AG04450 (cell line): ENCODE measurements around the gene TMEM59L. TPM values are rescaled to one million over a fixed set of nuclear protein-coding genes. Genes with fewer than 3 reads are reported as not detected.

Source experiments
- CTCF ChIA-PET: fragments of 300-600, 350-600 bp; formaldehyde crosslinking; extraction: SDS; loops from one replicate; lab custom pipeline; 2022; ENCODE audit warnings: antibody characterized with exemption, inconsistent platforms; lab: Charles Lee
- POLR2A ChIA-PET: fragments of 350-600 bp; formaldehyde crosslinking; extraction: SDS; loops from one replicate; lab custom pipeline; 2021; ENCODE audit warnings: antibody characterized with exemption, inconsistent platforms; lab: Yijun Ruan, JAX
- DNase-seq: peaks from one replicate; pipeline ENCODE4 v3.0.0-alpha.2; 2011; ENCODE audit warnings: low read depth, low spot score
- H3K27ac ChIP-seq: one replicate; pipeline ENCODE4 v1.5.1; 2012; ENCODE audit warnings: low read depth, low read length, control low read depth
- H3K27me3 ChIP-seq: one replicate; pipeline ENCODE4 v1.6.0; 2012; ENCODE audit warnings: low read length; ENCODE audit not compliant: control insufficient read depth, insufficient read depth
- H3K4me3 ChIP-seq: 2 replicates; pipeline ENCODE4 v1.5.1; 2011; ENCODE audit warnings: mild to moderate bottlenecking, low read depth, low read length, control low read depth
- H3K9me3 ChIP-seq: 2 replicates; pipeline ENCODE4 v1.5.1; 2012; ENCODE audit warnings: low read length; ENCODE audit not compliant: control insufficient read depth, insufficient read depth
- polyA plus RNA-seq: library from polyadenylated mRNA; depleted of rRNA; stranded (reverse); fragments of >200 nt; gene quantifications from 2 replicates; pipeline ENCODE4 v1.2.3, GENCODE V29; 2011
- TF ChIP-seq, protein P1 (sequence below): IDR thresholded peaks from 2 replicates; pipeline ENCODE4 v1.5.1; 2011; ENCODE audit warnings: low read depth, low read length, control low read depth, inconsistent platforms

TMEM59L gene
- polyA plus RNA-seq, 1 experiment = 0.81 TPM

GRCh38 chr19:18634612-18635297 lies 22.1 kb downstream of the TMEM59L start:
- POLR2A ChIA-PET = interaction anchor here (0.5 to 0.6 kb wide), 2 partner anchors 167 to 355 kb away, joined by 5 to 7 read pairs; no protein-coding TSS in a partner anchor
- no peak for DNase-seq
- H3K27me3 ChIP-seq = peaks cover 2% of the 10 kb centered on the region
- CTCF ChIA-PET = interaction anchor here (1.3 kb wide), 1 partner anchor 212 kb away, joined by 4 read pairs; no protein-coding TSS in a partner anchor
- no peaks in the 10 kb centered on the region; the same call in 1 of the 2 replicates for H3K9me3 ChIP-seq
- no peak overlapping the region for H3K4me3 ChIP-seq
- H3K27ac ChIP-seq = no peak overlapping the region
- TF ChIP-seq, protein P1, sequence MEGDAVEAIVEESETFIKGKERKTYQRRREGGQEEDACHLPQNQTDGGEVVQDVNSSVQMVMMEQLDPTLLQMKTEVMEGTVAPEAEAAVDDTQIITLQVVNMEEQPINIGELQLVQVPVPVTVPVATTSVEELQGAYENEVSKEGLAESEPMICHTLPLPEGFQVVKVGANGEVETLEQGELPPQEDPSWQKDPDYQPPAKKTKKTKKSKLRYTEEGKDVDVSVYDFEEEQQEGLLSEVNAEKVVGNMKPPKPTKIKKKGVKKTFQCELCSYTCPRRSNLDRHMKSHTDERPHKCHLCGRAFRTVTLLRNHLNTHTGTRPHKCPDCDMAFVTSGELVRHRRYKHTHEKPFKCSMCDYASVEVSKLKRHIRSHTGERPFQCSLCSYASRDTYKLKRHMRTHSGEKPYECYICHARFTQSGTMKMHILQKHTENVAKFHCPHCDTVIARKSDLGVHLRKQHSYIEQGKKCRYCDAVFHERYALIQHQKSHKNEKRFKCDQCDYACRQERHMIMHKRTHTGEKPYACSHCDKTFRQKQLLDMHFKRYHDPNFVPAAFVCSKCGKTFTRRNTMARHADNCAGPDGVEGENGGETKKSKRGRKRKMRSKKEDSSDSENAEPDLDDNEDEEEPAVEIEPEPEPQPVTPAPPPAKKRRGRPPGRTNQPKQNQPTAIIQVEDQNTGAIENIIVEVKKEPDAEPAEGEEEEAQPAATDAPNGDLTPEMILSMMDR = no peak

DNA sequence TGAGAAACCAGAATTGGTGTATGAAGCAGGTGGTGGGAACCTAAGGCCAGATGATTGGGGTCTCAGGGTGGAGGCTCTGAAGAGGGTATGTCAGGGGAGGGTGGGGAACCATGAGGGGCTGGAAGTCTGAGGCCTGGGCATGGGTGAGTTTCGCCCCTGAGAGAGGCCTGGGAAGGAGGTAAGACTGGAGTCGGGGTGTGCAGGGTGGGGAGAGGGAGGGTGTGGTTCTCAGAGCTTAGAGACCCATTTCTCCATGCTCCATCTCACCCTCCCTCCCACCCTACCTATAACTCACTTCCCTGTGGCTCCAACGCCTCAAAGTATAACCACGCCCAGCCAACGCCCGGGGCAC lies 23.1 kb downstream of the TMEM59L start:
- TF ChIP-seq, protein P1 = no peak

GRCh38 chr19:18636183-18636968 lies 23.7 kb downstream of the TMEM59L start:
- CTCF ChIA-PET = no interaction called here
- Histone ChIP-seq H3K27ac (no peak overlapping the region), H3K27me3 (peaks cover 2% of the 10 kb centered on the region), H3K9me3 (no peaks in the 10 kb centered on the region; the same call in 1 of the 2 replicates), H3K4me3 (peak overlapping the region; percentile 60)
- TF ChIP-seq, protein P1 = no peak
- POLR2A ChIA-PET = no interaction called here
- peak; percentile 88 for DNase-seq

More for the DNA sequence above, 23.1 kb downstream of the TMEM59L start:
- no peak for DNase-seq
- ChIA-PET POLR2A (no interaction called here), CTCF (interaction anchor here (1.3 kb wide), 1 partner anchor 211 kb away, joined by 4 read pairs; no protein-coding TSS in a partner anchor)
- no peak overlapping the region for H3K27ac ChIP-seq
- H3K27me3 ChIP-seq = peaks cover 2% of the 10 kb centered on the region
- H3K4me3 ChIP-seq = no peak overlapping the region
- no peaks in the 10 kb centered on the region; the same call in 1 of the 2 replicates for H3K9me3 ChIP-seq

DNA sequence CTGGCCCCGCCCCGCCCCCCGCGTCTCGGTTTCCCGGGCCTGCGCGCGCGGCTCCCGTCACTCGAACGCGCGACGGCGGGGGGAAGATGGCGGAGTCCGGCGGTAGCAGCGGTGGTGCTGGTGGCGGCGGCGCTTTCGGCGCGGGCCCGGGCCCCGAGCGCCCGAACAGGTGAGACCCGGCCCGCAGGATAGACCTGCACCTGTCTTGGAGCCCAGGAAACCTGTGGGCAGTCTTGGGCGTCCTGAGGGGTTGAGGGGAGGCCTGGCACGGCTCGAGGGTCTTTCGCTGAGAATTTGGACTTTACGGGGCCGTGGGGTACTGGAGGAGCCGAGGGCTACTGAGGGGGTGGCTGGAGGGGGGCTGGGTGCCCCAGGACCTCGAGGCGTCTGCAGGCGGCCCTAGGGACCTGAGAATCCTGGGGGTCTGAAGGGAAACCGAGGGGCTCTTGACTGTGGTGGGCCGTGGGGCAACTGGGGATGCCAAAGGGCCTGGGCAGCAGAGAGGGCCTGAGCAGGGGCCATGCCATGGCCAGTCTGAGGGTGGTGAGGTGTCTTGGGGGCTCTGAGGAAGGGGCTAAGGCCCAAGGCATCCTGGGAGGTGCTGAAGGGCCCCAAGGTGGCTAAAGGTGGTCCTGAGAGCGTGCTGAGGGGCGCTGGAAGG lies 24.4 kb downstream of the TMEM59L start, which contains the start of gene KLHL26:
TSS of gene KLHL26 (plus strand) at position 60 of the 661 bp plus-strand sequence. CDS start at position 87, 27 bp downstream.
- Histone ChIP-seq H3K27me3 (peaks cover 2% of the 10 kb centered on the region), H3K27ac (no peak within 1 kb of the TSS), H3K4me3 (peak within 1 kb of the TSS; percentile 90), H3K9me3 (no peaks in the 10 kb centered on the region; the same call in 1 of the 2 replicates)
- DNase-seq = no peak
- TF ChIP-seq, protein P1 = no peak
- POLR2A ChIA-PET = no interaction called here
- CTCF ChIA-PET = no interaction called here
